Liver (tissue), 9 donors: ENCODE results near the gene ZSWIM6. TPM values are rescaled to one million over a fixed set of nuclear protein-coding genes. Genes with fewer than 3 reads are reported as not detected.

ENCODE experiments used
- DNase-seq: peaks from one replicate; pipeline ENCODE4 v3.0.0-alpha.2; 2017; ENCODE audit warnings: low spot score
- H3K27ac ChIP-seq, 2 donors: one replicate each; pipeline ENCODE4 v1.7.0; 2013; ENCODE audit warnings: inconsistent platforms in 2 of 2, low read length in 2 of 2, control low read depth in 1 of 2, low read depth in 1 of 2, mild to moderate bottlenecking in 1 of 2
- H3K27me3 ChIP-seq, 4 donors: one replicate each; pipeline versions ENCODE4 v1.6.1 to v1.7.0; 2013; ENCODE audit warnings: low read length in 3 of 4, inconsistent platforms in 1 of 4, mild to moderate bottlenecking in 1 of 4, moderate library complexity in 1 of 4; ENCODE audit not compliant: control insufficient read depth in 4 of 4, insufficient read depth in 4 of 4
- H3K36me3 ChIP-seq, 4 donors: one replicate each; pipeline versions ENCODE4 v1.6.1 to v1.7.0; 2013; ENCODE audit warnings: low read length in 3 of 4, mild to moderate bottlenecking in 3 of 4, low read depth in 1 of 4, moderate library complexity in 1 of 4; ENCODE audit not compliant: control insufficient read depth in 4 of 4, insufficient read depth in 3 of 4
- H3K4me1 ChIP-seq, 4 donors: one replicate each; pipeline versions ENCODE4 v1.6.1 to v1.7.0; 2013; ENCODE audit warnings: low read length in 3 of 4, mild to moderate bottlenecking in 3 of 4, moderate library complexity in 1 of 4; ENCODE audit not compliant: control insufficient read depth in 4 of 4, insufficient read depth in 4 of 4
- H3K4me3 ChIP-seq, 3 donors: one replicate each; pipeline versions ENCODE4 v1.6.1 to v1.7.0; 2013; ENCODE audit warnings: low read length in 3 of 3, control low read depth in 1 of 3, low read depth in 1 of 3, mild to moderate bottlenecking in 1 of 3
- H3K9ac ChIP-seq, 2 donors: one replicate each; pipeline ENCODE4 v1.7.0; 2013; ENCODE audit warnings: low read length in 2 of 2, mild to moderate bottlenecking in 2 of 2, moderate library complexity in 2 of 2, control low read depth in 1 of 2, low read depth in 1 of 2
- H3K9me3 ChIP-seq, 4 donors: one replicate each; pipeline versions ENCODE4 v1.6.1 to v1.7.0; 2013; ENCODE audit warnings: low read length in 3 of 4; ENCODE audit not compliant: control insufficient read depth in 4 of 4
- CTCF ChIP-seq: fragments of 150-350 bp; IDR thresholded peaks from 2 replicates; pipeline ENCODE4 v1.5.1; 2017; ENCODE audit warnings: improper control_type of control experiment, low read depth, low read length; ENCODE audit not compliant: missing input control
- EGR1 ChIP-seq, 2 donors: IDR thresholded peaks; 2 replicates each; pipeline ENCODE4 v1.6.1; 2016 to 2018; ENCODE audit warnings: antibody characterized with exemption in 2 of 2, low read depth in 2 of 2
- FOXA1 ChIP-seq: IDR thresholded peaks from 2 replicates; pipeline ENCODE4 v1.6.1; 2016; ENCODE audit warnings: antibody characterized with exemption
- FOXA2 ChIP-seq: IDR thresholded peaks from 2 replicates; pipeline ENCODE4 v1.6.1; 2016; ENCODE audit warnings: antibody characterized with exemption
- GABPA ChIP-seq, 2 donors: IDR thresholded peaks in 1 of 2; conservative IDR thresholded peaks in 1 of 2; 2 replicates each; pipeline ENCODE4 v1.6.1; 2016; ENCODE audit warnings: antibody characterized with exemption in 2 of 2, mild to moderate bottlenecking in 1 of 2, moderate library complexity in 1 of 2
- HNF4G ChIP-seq: IDR thresholded peaks from 2 replicates; pipeline ENCODE4 v1.6.1; 2016; ENCODE audit warnings: antibody characterized with exemption
- JUND ChIP-seq, 2 donors: IDR thresholded peaks; 2 replicates each; pipeline ENCODE4 v1.6.1; 2016; ENCODE audit warnings: antibody characterized with exemption in 2 of 2
- MAX ChIP-seq: IDR thresholded peaks from 2 replicates; pipeline ENCODE4 v1.6.1; 2016; ENCODE audit warnings: antibody characterized with exemption
- RAD21 ChIP-seq, 2 donors: IDR thresholded peaks; 2 replicates each; pipeline ENCODE4 v1.6.1; 2016; ENCODE audit warnings: antibody characterized with exemption in 2 of 2, mild to moderate bottlenecking in 2 of 2
- REST ChIP-seq: IDR thresholded peaks from 2 replicates; pipeline ENCODE4 v1.6.1; 2016; ENCODE audit warnings: antibody characterized with exemption, mild to moderate bottlenecking
- RXRA ChIP-seq, 2 donors: IDR thresholded peaks; 2 replicates each; pipeline ENCODE4 v1.6.1; 2017 to 2018; ENCODE audit warnings: antibody characterized with exemption in 2 of 2, mild to moderate bottlenecking in 1 of 2
- SP1 ChIP-seq: IDR thresholded peaks from 2 replicates; pipeline ENCODE4 v1.6.1; 2018; ENCODE audit warnings: antibody characterized with exemption, mild to moderate bottlenecking
- ZBTB33 ChIP-seq: IDR thresholded peaks from 2 replicates; pipeline ENCODE4 v1.6.1; 2016; ENCODE audit warnings: antibody characterized with exemption
- WGBS: extraction: QIAGEN DNeasy Blood & Tissue Kit; methylation state at CpG from one replicate; pipeline ENCODE4 v1.1.7; 2013; 5-methylcytosine and 5-hydroxymethylcytosine counted together
- polyA plus RNA-seq, 2 donors: library from polyadenylated mRNA; stranded (reverse) in 1 of 2; unstranded in 1 of 2; fragments of 200-250 nt in 1 of 2; fragments of >200 nt in 1 of 2; fragmentation: Nextera tagmentation in 1 of 2; extraction: Ambion mirVana in 1 of 2; gene quantifications; one replicate each; pipeline versions ENCODE4 v1.2.1 to v1.2.3, GENCODE V29; 2013 to 2015
- total RNA-seq, 2 donors: library from RNA; depleted of rRNA; stranded (reverse); fragments of >200 nt; gene quantifications; one replicate each; pipeline ENCODE4 v1.2.3, GENCODE V29; 2014
- TF ChIP-seq, protein P1 (sequence below): IDR thresholded peaks from 2 replicates; pipeline ENCODE4 v1.6.1; 2016; ENCODE audit warnings: antibody characterized with exemption
- donor health status: healthy.
- donor health status: healthy.
- donor health status: healthy.
- donor health status: healthy.
- donor health status: healthy.

ZSWIM6 gene
- total and polyA plus RNA-seq, 4 donors, result 1.3 to 5.2 (median 3.3) TPM

GRCh38 chr5:61576556-61576955 lies 244.5 kb downstream of the ZSWIM6 start:
- no peak for TF ChIP-seq SP1
- TF ChIP-seq FOXA2, result no peak
- TF ChIP-seq HNF4G, result no peak
- TF ChIP-seq ZBTB33, result no peak
- TF ChIP-seq, protein P1, sequence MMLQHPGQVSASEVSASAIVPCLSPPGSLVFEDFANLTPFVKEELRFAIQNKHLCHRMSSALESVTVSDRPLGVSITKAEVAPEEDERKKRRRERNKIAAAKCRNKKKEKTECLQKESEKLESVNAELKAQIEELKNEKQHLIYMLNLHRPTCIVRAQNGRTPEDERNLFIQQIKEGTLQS, result no peak
- Histone ChIP-seq H3K27me3 (no peaks in the 10 kb centered on the region), H3K4me3 (no peak overlapping the region), H3K9ac (no peak overlapping the region), H3K4me1 (no peaks in the 10 kb centered on the region), H3K36me3 (no peaks in the 10 kb centered on the region), H3K27ac (no peak overlapping the region), H3K9me3 (no peaks in the 10 kb centered on the region)
- DNase-seq, result no peak
- WGBS, result 96% methylated on average over 3 of the region's 3 CpGs

DNA sequence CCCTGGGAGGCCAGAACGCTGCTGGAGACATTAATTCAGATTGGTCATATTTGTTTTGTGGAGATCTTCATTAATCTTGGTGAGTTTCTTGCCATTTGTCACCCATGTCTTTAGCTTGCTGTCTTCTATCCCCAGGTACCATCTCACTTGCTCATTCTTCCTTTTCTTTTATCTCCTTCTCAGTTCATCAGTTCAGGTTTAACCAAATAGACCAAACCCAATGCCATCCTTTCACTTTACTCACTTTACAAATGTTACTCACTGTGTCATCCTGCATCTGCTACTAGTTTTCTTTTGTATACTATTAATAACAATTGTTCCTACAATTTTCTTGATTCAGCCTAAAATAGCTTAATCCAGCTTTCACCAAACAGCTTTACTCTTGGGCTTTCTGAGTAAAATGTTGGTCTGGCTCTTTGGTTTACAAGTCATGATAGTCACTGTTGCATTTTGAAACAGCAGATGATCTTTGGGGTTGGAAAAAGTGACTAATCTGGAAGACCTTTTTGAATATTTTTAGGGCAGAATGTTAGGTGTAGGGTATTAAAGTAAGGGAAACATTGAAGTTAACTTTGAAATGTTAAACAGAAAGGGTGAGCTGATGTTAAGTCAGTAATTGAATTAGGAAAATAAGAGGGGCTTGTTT lies 246.9 kb downstream of the ZSWIM6 start:
- TF ChIP-seq EGR1 (IDR thresholded peaks at IDR 0.05; ENCODE audit: low read depth in 2 of 2) (no peak), MAX (no peak), SP1 (no peak), ZBTB33 (no peak), REST (no peak), FOXA1 (no peak), RXRA (IDR thresholded peaks at IDR 0.05) (no peak), JUND (IDR thresholded peaks at IDR 0.05) (no peak), HNF4G (no peak), GABPA (IDR thresholded peaks at IDR 0.05 in 1 of 2, conservative IDR thresholded peaks at IDR 0.05 in 1 of 2) (no peak), CTCF (no peak), RAD21 (IDR thresholded peaks at IDR 0.05) (no peak), FOXA2 (no peak)
- TF ChIP-seq, protein P1, result no peak
- WGBS, result 89% methylated on average over 1 of the region's 1 CpG
- no peaks in the 10 kb centered on the region for H3K9me3 ChIP-seq

More for the DNA sequence above, 246.9 kb downstream of the ZSWIM6 start:
- Histone ChIP-seq H3K9ac (no peak overlapping the region), H3K4me3 (no peak overlapping the region), H3K4me1 (no peaks in the 10 kb centered on the region), H3K27ac (no peak overlapping the region), H3K27me3 (no peaks in the 10 kb centered on the region), H3K36me3 (no peaks in the 10 kb centered on the region)
- no peak for DNase-seq
